Smooth muscle cell of the coronary artery (primary cell): Measurements from ENCODE around the gene TTLL10. TPM values are rescaled to one million over a fixed set of nuclear protein-coding genes. Genes with fewer than 3 reads are reported as not detected.

Experiments used
- total RNA-seq: library from RNA; depleted of rRNA; stranded (reverse); fragments of >200 nt; gene quantifications from 2 replicates; pipeline ENCODE4 v1.2.3, GENCODE V29; 2014; ENCODE audit warnings: low replicate concordance

TTLL10 gene, protein sequence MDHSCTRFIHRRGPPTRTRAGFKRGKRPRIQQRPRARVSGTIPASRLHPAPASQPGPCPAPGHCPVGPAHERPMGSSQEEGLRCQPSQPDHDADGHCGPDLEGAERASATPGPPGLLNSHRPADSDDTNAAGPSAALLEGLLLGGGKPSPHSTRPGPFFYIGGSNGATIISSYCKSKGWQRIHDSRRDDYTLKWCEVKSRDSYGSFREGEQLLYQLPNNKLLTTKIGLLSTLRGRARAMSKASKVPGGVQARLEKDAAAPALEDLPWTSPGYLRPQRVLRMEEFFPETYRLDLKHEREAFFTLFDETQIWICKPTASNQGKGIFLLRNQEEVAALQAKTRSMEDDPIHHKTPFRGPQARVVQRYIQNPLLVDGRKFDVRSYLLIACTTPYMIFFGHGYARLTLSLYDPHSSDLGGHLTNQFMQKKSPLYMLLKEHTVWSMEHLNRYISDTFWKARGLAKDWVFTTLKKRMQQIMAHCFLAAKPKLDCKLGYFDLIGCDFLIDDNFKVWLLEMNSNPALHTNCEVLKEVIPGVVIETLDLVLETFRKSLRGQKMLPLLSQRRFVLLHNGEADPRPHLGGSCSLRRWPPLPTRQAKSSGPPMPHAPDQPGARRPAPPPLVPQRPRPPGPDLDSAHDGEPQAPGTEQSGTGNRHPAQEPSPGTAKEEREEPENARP
- total RNA-seq, result not detected in 2 replicates

DNA sequence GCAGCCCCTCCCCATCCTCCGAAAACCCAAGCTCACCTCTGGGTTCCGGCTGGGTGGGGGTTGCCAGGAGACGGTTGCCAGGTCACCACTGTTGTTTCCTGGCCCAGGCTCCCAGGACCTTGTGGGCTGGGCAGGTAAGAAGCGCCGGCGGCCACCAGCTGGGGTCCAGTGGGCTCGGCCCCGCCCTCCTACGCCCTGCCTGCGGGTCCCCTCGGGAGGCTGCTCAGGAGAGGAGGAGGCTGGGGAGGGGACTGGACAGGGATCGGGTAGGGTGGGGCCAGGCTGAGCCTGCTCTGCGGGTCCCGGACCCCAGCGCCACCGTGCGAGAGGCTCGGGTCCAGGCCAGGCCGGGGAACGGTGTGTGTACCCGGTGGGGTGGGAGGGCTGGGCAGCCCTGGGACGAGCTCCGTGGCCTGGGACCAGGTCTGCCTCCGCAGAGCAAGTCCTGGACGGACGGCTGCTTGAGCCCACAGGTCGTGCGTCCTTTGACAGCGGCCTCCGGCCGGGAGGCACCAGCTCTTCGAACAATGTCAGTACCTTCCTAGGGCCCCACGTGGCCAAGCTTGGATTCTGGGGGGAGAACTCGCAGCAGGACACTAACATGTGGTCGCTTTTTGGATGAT, at the start of gene TTLL10:
Gene TTLL10, plus strand, starts transcription at position 88 of the 623 bp plus-strand sequence. CDS start 5,336 bp downstream, outside the sequence.

DNA sequence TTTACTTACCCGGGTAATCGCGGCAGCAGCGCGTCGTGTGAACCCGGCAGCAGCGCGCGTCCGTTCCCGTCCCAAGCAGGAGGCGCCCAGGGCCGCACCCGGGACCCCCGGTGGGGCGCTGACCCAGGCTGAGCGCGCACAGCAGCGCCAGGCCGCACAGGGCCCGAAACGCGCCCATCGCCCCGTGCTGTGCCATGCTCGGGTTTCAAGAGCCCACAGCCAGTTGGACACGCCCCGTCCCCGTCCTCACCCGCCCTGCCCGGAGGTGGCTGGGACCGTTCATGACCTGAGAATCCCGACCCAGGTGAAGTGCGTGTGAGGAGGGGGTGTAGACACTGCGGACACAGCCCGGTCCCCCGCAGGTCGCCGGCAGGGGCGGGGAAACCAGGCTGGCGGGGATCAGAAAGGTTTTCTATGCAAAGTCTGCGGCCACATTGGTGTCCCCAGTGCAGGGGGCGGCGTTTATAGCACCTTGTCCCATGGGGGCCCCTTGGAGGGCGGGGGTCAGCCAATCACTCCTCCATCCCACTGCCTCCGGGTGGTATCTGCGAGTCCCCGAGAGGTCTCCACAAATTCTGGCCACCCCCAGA, 32.8 kb downstream of the TTLL10 start, which contains the start of gene TNFRSF18:
Gene TNFRSF18, minus strand, starts transcription at position 217 of the 590 bp plus-strand sequence. Its CDS starts 21 bp downstream, at position 196.

DNA sequence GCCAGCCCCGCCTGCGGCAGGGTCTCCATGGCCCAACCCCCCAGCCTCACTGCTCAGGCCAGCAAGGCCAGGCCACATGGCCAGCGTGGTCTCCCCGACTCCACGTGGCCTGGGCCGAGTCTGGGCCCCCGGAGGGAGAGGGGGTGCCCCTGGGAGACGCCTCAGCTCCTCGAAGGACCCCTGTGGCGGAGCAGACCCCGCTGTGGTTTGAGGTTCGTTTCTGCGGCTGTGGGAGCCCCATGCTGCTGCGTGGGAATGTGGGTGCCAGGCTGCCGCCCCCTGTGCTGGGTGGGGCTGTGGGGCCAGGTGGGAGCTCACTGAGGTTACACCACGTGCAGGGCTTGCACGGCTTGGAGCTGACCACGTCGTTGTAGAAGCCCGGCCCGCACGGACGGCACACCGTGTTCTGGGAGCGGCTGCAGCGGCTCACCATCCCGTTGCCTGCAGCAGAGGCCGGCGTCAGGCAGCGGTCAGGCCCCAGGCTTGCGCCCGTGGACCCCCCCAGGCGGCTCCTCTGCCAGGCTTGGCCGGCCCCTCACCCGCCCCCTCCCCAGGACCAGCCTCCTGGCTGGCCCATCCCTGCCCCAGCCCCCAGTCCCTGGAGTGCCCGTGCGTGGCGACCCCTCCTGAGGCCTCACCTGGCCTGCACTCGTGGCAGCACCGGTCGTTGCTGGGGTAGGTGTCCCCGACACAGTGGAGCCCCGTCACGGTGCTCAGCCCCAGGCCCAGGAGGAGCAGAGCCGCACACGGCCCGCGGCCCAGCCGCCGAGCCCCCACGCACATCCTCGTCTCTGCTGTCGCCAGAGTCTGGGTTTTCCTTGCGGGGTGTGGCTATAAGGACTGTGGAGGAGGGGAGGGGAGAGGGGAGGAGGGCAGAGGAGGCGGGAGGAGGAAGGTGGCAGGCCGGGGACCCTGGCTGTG, 39.9 kb downstream of the TTLL10 start, which contains the start of gene TNFRSF4:
Gene TNFRSF4, minus strand, starts transcription at position 809 of the 921 bp plus-strand sequence. Its CDS starts 26 bp downstream, at position 783.

DNA sequence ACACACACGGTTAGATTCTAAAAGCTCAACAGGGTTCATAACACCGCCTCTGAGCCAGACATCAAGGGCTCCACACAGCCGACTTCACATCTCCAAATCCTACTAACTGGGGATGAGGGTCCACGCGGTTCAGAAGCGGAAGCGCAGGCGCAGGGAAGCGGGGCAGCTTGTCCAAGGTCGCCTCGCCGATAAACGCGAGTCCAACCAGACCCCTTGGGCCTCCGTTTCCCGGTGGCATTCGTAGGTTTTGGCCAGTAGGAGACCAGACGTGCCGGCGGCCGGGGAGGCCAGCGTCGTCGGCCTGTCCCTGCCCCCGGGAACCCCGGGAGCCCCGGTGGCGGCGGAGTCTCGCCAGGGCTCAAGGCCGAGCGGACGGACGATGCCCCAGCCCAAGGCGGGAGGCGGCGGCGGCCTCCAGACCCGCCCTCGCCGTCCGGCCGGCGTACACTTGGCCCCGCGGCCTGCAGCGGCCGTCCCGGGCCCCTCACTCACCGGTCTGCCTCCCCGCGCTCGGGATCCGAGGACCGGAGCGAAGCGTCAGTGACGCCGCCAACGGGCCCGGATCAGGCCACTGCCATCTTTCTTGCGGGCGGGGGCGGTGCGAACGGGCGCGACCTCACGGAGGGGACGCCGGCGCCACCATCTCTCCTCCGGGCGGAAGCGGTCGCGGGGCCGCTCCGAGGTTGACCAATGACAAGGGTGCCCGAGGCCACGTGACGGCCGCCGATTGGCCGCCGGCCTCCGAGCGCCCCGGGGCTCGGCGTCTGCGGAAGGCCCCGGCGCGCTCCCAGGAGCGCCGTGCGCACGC, 57.9 kb downstream of the TTLL10 start, which contains the start of gene SDF4:
Gene SDF4, minus strand, starts transcription at position 602 of the 808 bp plus-strand sequence. CDS start 3,229 bp downstream, outside the sequence.

DNA sequence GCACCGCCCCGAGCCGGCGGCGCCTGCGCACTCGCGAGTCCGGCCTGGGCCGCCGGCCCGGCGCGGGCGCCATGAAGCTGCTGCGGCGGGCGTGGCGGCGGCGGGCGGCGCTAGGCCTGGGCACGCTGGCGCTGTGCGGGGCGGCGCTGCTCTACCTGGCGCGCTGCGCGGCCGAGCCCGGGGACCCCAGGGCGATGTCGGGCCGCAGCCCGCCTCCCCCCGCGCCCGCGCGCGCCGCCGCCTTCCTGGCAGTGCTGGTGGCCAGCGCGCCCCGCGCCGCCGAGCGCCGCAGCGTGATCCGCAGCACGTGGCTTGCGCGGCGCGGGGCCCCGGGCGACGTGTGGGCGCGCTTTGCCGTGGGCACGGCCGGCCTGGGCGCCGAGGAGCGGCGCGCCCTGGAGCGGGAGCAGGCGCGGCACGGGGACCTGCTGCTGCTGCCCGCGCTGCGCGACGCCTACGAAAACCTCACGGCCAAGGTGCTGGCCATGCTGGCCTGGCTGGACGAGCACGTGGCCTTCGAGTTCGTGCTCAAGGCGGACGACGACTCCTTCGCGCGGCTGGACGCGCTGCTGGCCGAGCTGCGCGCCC, 58.6 kb downstream of the TTLL10 start, which contains the start of gene B3GALT6:
Gene B3GALT6, plus strand, starts transcription at position 30 of the 588 bp plus-strand sequence. Its CDS starts 42 bp downstream, at position 72.

DNA sequence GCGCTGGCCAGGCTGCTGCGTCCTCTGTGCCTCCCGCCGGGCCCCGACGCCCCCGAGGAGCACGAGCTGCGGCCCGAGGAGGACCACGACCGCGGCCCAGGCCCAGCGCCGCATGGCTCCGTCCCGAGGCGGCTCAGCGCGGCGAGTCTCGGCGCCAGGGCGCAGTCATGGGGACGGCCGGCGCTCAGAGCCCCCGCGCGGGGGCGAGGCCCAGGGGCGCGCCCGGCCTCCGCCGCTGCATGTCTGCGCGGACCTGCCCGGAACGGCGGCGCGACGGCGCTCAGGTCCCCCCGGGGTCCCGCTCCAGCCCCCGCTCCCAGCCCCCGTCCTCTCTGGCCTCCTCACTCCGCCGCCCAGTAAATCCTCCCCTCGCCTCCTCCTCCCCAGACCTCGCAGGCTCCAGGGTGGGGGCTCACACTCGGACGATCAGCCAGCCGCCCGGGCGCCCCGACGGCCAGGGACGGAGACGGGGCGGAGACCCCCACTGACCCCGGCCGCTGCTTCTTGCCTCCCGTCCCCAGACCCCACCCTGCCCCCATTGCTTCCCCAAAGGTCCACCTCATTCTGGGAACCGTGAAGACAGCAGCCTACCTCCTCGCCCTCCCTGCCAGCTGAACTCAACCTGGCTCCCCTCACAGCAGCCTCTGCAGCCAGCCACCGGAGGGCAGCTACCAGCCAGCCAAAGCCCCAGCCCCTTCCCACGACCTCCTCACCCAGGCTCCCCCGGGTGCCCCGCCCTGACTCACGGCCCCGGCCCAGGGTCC, 73.1 kb downstream of the TTLL10 start, which contains the start of gene C1QTNF12:
Gene C1QTNF12, minus strand, starts transcription at position 146 of the 764 bp plus-strand sequence. Its CDS starts 32 bp downstream, at position 114.

Other genes with a start within 250 kb of the TTLL10 start
- 0.23 and 4.4 TPM in 2 replicates for gene SAMD11, start 250.0 kb upstream of the TTLL10 start, total RNA-seq
- gene NOC2L, start 214.6 kb upstream of the TTLL10 start, total RNA-seq, result 60.7 and 94.6 TPM in 2 replicates
- gene KLHL17, start 213.3 kb upstream of the TTLL10 start, total RNA-seq, result 2.8 and 5.0 TPM in 2 replicates
- gene PLEKHN1, start 207.4 kb upstream of the TTLL10 start, total RNA-seq, result under 0.01 and 0.60 TPM in 2 replicates
- 0.12 and 0.15 TPM in 2 replicates for gene PERM1, start 191.8 kb upstream of the TTLL10 start, total RNA-seq
- 1.9 and 19.8 TPM in 2 replicates for gene HES4, start 173.8 kb upstream of the TTLL10 start, total RNA-seq
- gene ISG15, start 160.4 kb upstream of the TTLL10 start, total RNA-seq, result 41.5 and 138 TPM in 2 replicates
- 27.4 and 48.4 TPM in 2 replicates for gene AGRN, start 153.8 kb upstream of the TTLL10 start, total RNA-seq
- gene RNF223, start 99.6 kb upstream of the TTLL10 start, total RNA-seq, result not detected in 2 replicates
- gene C1orf159, start 57.8 kb upstream of the TTLL10 start, total RNA-seq, result 2.1 and 3.7 TPM in 2 replicates
- not detected in 2 replicates for gene TNFRSF18, start 32.7 kb downstream of the TTLL10 start, total RNA-seq
- not detected in 2 replicates for gene TNFRSF4, start 40.3 kb downstream of the TTLL10 start, total RNA-seq
- gene SDF4, start 58.1 kb downstream of the TTLL10 start, total RNA-seq, result 100 and 148 TPM in 2 replicates
- gene B3GALT6, start 58.4 kb downstream of the TTLL10 start, total RNA-seq, result 9.9 and 24.7 TPM in 2 replicates
- gene C1QTNF12, start 72.8 kb downstream of the TTLL10 start, total RNA-seq, result 0.35 and 0.53 TPM in 2 replicates
- gene UBE2J2, start 100.0 kb downstream of the TTLL10 start, total RNA-seq, result 9.9 and 30.1 TPM in 2 replicates
- gene SCNN1D, start 106.6 kb downstream of the TTLL10 start, total RNA-seq, result 0.38 and 0.47 TPM in 2 replicates
- 22.7 and 64.0 TPM in 2 replicates for gene ACAP3, start 134.1 kb downstream of the TTLL10 start, total RNA-seq
- gene PUSL1, start 134.7 kb downstream of the TTLL10 start, total RNA-seq, result 4.7 and 14.8 TPM in 2 replicates
- 52.0 and 105 TPM in 2 replicates for gene INTS11, start 150.8 kb downstream of the TTLL10 start, total RNA-seq
- 4.3 and 8.5 TPM in 2 replicates for gene CPTP, start 150.9 kb downstream of the TTLL10 start, total RNA-seq
- 0.15 and 0.35 TPM in 2 replicates for gene TAS1R3, start 157.4 kb downstream of the TTLL10 start, total RNA-seq
- gene DVL1, start 175.5 kb downstream of the TTLL10 start, total RNA-seq, result 72.2 and 104 TPM in 2 replicates
- 200 and 222 TPM in 2 replicates for gene MXRA8, start 184.7 kb downstream of the TTLL10 start, total RNA-seq
- 51.0 and 109 TPM in 2 replicates for gene AURKAIP1, start 201.3 kb downstream of the TTLL10 start, total RNA-seq
- gene CCNL2, start 225.5 kb downstream of the TTLL10 start, total RNA-seq, result 92.2 and 99.7 TPM in 2 replicates
- 59.4 and 118 TPM in 2 replicates for gene MRPL20, start 233.4 kb downstream of the TTLL10 start, total RNA-seq
- 0.23 TPM in 2 replicates for gene ANKRD65, start 247.4 kb downstream of the TTLL10 start, total RNA-seq